OCI-LY3 (cell line): Measurements from ENCODE around the gene SLC38A5.
"Not testable (repeated sequence)": the region's sequence is repeated elsewhere in the genome, so short reads cannot be mapped to it uniquely, and the experiment has no call there.

ENCODE experiments used
- CTCF ChIP-seq: fragments of 200-600, 300-600 bp; sonication (generic); IDR thresholded peaks from 2 replicates; pipeline ENCODE4 v1.5.1; 2014; ENCODE audit warnings: antibody characterized with exemption, low read length, low read depth
- EZH2phosphoT487 ChIP-seq: fragments of 200-600 bp; shearing (Covaris generic); IDR thresholded peaks from 2 replicates; pipeline ENCODE4 v1.6.1; 2018; ENCODE audit warnings: antibody characterized with exemption, mixed run types, low read depth

GRCh38 chrX:48447201-48447600, 22.9 kb downstream of the SLC38A5 start:
- TF ChIP-seq CTCF, EZH2phosphoT487: not testable (repeated sequence)
